ENCODE results near the gene PROM1. TPM values are rescaled to one million over a fixed set of nuclear protein-coding genes. Genes with fewer than 3 reads are reported as not detected.

Gene PROM1
- total and polyA plus RNA-seq, 2 of the 4 experiments (the other 2 are of a cell fraction) = not detected

- ChIA-PET CTCF (no interaction called here), POLR2A (ENCODE audit: unreplicated experiment) (interaction anchor here (0.6 kb wide), 1 partner anchor 256 kb away, joined by 11 read pairs; no protein-coding TSS in a partner anchor)
- TF ChIP-seq FOS (IDR thresholded peaks at IDR 0.05; ENCODE audit: low read depth, low read length) = no peak
- TF ChIP-seq RFX5 (IDR thresholded peaks at IDR 0.05; ENCODE audit: low read depth, low read length) = no peak
- no peak for TF ChIP-seq MXI1 (IDR thresholded peaks at IDR 0.05; ENCODE audit: borderline replicate concordance, low read depth, low read length)
- no peak for TF ChIP-seq USF2 (IDR thresholded peaks at IDR 0.05; ENCODE audit: low read depth, low read length)
- no peak for TF ChIP-seq NFE2L2 (IDR thresholded peaks at IDR 0.05; ENCODE audit: low read depth, low read length)
- Histone ChIP-seq H3K36me3 (ENCODE audit: control insufficient read depth, insufficient read depth, low read length) (no peaks in the 10 kb centered on the region), H2BK15ac (ENCODE audit: low read depth, low read length) (no peak overlapping the region), H3K27ac (ENCODE audit: insufficient read depth, low read length) (no peak overlapping the region), H3K27me3 (ENCODE audit: control insufficient read depth, insufficient read depth, low read length) (peaks cover 6% of the 10 kb centered on the region; the same call in 1 of the 2 replicates), H2BK20ac (ENCODE audit: low read depth, low read length) (no peak overlapping the region; the same call in 1 of the 2 replicates), H4K8ac (ENCODE audit: low read depth in 2 of 2, low read length in 2 of 2) (no peak overlapping the region), H3K18ac (ENCODE audit: low read depth, low read length) (no peak overlapping the region), H3K9me1 (ENCODE audit: insufficient read depth, low read length) (no peaks in the 10 kb centered on the region), H3K9ac (ENCODE audit: low read depth, low read length) (no peak overlapping the region), H3K4me3 (ENCODE audit: insufficient read depth, low read depth, low read length) (no peak overlapping the region), H3K23ac (ENCODE audit: low read depth, low read length) (no peak overlapping the region), H3K4ac (ENCODE audit: low read depth, low read length) (no peak overlapping the region), H2AK9ac (replicated peaks; ENCODE audit: low read depth, low read length, poor library complexity) (no peak overlapping the region), H2BK5ac (ENCODE audit: low read depth, low read length, poor library complexity, severe bottlenecking) (no peak overlapping the region), H2AK5ac (ENCODE audit: low read depth, low read length) (no peak overlapping the region), H2BK120ac (ENCODE audit: low read depth, low read length) (no peak overlapping the region), H3K4me2 (ENCODE audit: low read depth, low read length) (no peak overlapping the region), H2AFZ (replicated peaks; ENCODE audit: low read length, poor library complexity) (no peak overlapping the region), H3K56ac (ENCODE audit: extremely low read depth, insufficient read depth, low read length) (no peak overlapping the region), H4K91ac (ENCODE audit: insufficient read depth, low read depth, low read length) (no peak overlapping the region), H3K4me1 (ENCODE audit: control insufficient read depth, insufficient read depth, low read length) (peaks cover 4% of the 10 kb centered on the region; the same call in 1 of the 2 replicates), H4K20me1 (ENCODE audit: insufficient read depth, low read length) (no peaks in the 10 kb centered on the region), H3K14ac (replicated peaks; ENCODE audit: low read depth, low read length) (no peak overlapping the region), H3K79me1 (ENCODE audit: low read depth in 1 of 2, low read length in 2 of 2) (no peaks in the 10 kb centered on the region), H3K9me3 (ENCODE audit: control insufficient read depth, insufficient read depth, low read length) (no peaks in the 10 kb centered on the region), H4K5ac (ENCODE audit: low read depth, low read length) (no peak overlapping the region)
- dilution Hi-C loops (cut with HindIII; ENCODE audit: low sequenced_read_pairs, unreplicated experiment) (no loop called here), intact Hi-C loops (cut with micrococcal nuclease) (no loop called here), in situ Hi-C loops (cut with MboI; ENCODE audit: low sequenced_read_pairs) (no loop called here)
- no CpG with 5 or more reads among the region's 6 CpGs for WGBS, 2 experiments (ENCODE audit: extremely low coverage in 2 of 2, insufficient read length in 1 of 2)
- BruUV-seq (replicated peaks) = no TSS peak
- ATAC-seq (ENCODE audit: low read depth) = no peak
- DNase-seq = no peak
Observed at GRCh38 chr4:16035843-16036242, 48.0 kb downstream of the PROM1 start.
